SK-N-MC (cell line): ENCODE data around the gene TTC7B.

ENCODE experiments used
- DNase-seq: peaks from one replicate; pipeline ENCODE4 v3.0.0-alpha.2; 2011; ENCODE audit warnings: low read depth, low spot score
- H3K27ac ChIP-seq: fragments of 200-600 bp; sonication (generic); 2 replicates; pipeline ENCODE4 v1.5.1; 2016; ENCODE audit warnings: mixed run types
- H3K36me3 ChIP-seq: fragments of 200-600 bp; sonication (generic); 2 replicates; pipeline ENCODE4 v1.6.1; 2017; ENCODE audit warnings: antibody characterized with exemption, low read length, mixed read lengths; ENCODE audit not compliant: insufficient read depth
- H3K4me3 ChIP-seq: fragments of 200-600 bp; sonication (generic); 2 replicates; pipeline ENCODE4 v1.5.1; 2016
- H3K9ac ChIP-seq: fragments of 200-600 bp; sonication (generic); 2 replicates; pipeline ENCODE4 v1.8.0; 2017; ENCODE audit warnings: mixed run types, mixed read lengths; ENCODE audit not compliant: insufficient read length
- H3K9me3 ChIP-seq: fragments of 200-600 bp; sonication (generic); 2 replicates; pipeline ENCODE4 v1.6.1; 2017; ENCODE audit warnings: low read depth, mild to moderate bottlenecking, antibody characterized with exemption, low read length, moderate library complexity, mixed read lengths
- EZH2 ChIP-seq: fragments of 200-600 bp; sonication (generic); IDR thresholded peaks from one replicate; pipeline ENCODE4 v1.6.1; 2017; ENCODE audit warnings: antibody characterized with exemption
- FOXP2 ChIP-seq: optimal IDR thresholded peaks from 2 replicates; pipeline ENCODE3; 2011; ENCODE audit warnings: mild to moderate bottlenecking, moderate library complexity; ENCODE audit not compliant: insufficient read depth; ENCODE audit errors: extremely low read length, control extremely low read depth
- POLR2AphosphoS5 ChIP-seq: IDR thresholded peaks from 2 replicates; pipeline ENCODE4 v1.6.1; 2012; ENCODE audit warnings: mild to moderate bottlenecking, low read depth, low read length, borderline replicate concordance

Gene TTC7B

DNA sequence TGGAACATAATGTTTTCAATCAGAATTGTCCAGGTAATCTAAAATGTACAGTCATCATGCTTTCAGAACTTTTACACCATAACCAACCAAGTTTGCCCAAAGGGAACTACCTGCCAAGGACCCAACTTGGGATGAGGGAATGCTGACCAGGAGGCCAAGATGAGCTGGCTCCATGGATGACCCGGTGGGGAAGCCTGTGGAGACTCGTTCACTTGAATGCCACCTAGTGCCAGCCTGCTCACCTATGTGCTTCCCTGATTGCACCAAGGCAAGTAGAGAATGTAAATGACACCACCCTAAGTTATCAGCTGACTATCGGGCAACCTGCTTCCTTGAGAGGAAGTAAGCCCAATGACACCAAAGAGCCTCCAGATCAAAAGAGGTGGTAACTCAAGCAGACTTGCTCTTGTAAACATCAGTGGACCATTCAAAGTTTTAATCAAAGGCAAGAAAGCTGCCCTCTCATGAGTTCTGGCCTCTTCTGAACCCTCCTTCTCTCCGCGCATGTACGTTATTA is 137.3 kb downstream of the TTC7B start:
- H3K4me3 ChIP-seq, result no peak overlapping the region
- no peak for DNase-seq
- H3K36me3 ChIP-seq, result no peaks in the 10 kb centered on the region
- H3K9ac ChIP-seq, result no peak overlapping the region
- no peak overlapping the region for H3K27ac ChIP-seq
- H3K9me3 ChIP-seq, result no peaks in the 10 kb centered on the region
- no peak for TF ChIP-seq POLR2AphosphoS5

GRCh38 chr14:90678420-90678819 is 137.8 kb downstream of the TTC7B start:
- no peak overlapping the region for H3K27ac ChIP-seq
- no peak overlapping the region for H3K4me3 ChIP-seq
- no peaks in the 10 kb centered on the region for H3K36me3 ChIP-seq
- H3K9ac ChIP-seq, result no peak overlapping the region
- DNase-seq, result no peak
- H3K9me3 ChIP-seq, result no peaks in the 10 kb centered on the region
- TF ChIP-seq FOXP2 (no peak), POLR2AphosphoS5 (no peak), EZH2 (no peak)

DNA sequence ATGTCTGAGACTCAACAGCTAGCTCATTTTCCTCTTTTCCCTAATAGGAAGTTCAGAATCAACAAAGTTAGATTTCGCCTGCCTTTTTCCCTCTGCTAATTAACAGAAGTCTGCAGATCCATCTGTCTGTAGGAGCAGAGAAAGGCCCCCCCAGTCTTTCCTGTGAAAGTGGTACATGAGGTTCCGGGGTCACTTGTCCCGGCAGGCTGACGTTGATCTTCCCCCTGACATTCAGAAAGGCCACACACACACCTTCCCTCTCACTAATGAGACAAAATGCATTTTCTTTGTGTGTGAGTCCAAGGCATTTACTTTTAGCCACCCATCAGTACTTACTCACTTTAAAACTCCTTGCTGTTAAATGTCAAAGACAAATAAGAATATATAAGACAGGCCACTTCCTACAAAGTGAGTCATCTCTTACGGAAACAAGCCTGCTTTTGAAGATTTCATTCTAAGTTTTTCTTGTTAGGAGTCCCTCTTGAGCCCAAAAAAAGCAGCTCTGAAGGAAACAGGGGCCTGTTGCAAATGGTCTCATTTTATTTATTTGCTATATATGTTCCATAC is 138.7 kb downstream of the TTC7B start:
- no peaks in the 10 kb centered on the region for H3K9me3 ChIP-seq
- DNase-seq, result no peak
- no peak overlapping the region for H3K4me3 ChIP-seq
- TF ChIP-seq EZH2, result no peak
- TF ChIP-seq POLR2AphosphoS5, result no peak
- no peak for TF ChIP-seq FOXP2
- H3K9ac ChIP-seq, result no peak overlapping the region
- no peaks in the 10 kb centered on the region for H3K36me3 ChIP-seq
- H3K27ac ChIP-seq, result no peak overlapping the region

- Histone ChIP-seq H3K27ac (no peak overlapping the region), H3K9ac (no peak overlapping the region), H3K36me3 (no peaks in the 10 kb centered on the region), H3K4me3 (no peak overlapping the region), H3K9me3 (no peaks in the 10 kb centered on the region)
- TF ChIP-seq EZH2 (no peak), POLR2AphosphoS5 (no peak), FOXP2 (no peak)
- no peak for DNase-seq
Observed at GRCh38 chr14:90676912-90677311, 139.3 kb downstream of the TTC7B start.

DNA sequence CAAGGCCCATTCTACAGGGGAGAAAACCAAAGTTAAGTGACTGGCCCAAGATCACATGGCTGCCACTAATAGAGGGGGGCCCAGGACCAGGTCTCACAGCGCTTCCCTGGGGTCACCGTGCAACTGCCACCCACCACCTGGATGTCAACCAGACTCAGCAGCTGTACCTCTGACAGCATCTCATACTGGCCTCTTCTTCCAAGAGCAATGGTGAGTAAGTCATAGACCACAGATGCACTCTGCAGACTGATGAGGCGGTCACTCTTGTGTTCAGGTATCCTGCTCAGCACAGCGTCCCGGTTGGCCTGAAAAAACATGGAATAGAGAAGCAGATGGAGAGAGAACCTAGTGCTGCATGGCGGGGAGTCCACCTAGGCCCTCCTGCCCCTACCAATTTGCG is 139.9 kb downstream of the TTC7B start:
- H3K9me3 ChIP-seq, result no peaks in the 10 kb centered on the region
- no peak for TF ChIP-seq FOXP2
- no peak overlapping the region for H3K9ac ChIP-seq
- no peak for DNase-seq
- H3K27ac ChIP-seq, result no peak overlapping the region
- H3K36me3 ChIP-seq, result no peaks in the 10 kb centered on the region
- H3K4me3 ChIP-seq, result no peak overlapping the region

DNA sequence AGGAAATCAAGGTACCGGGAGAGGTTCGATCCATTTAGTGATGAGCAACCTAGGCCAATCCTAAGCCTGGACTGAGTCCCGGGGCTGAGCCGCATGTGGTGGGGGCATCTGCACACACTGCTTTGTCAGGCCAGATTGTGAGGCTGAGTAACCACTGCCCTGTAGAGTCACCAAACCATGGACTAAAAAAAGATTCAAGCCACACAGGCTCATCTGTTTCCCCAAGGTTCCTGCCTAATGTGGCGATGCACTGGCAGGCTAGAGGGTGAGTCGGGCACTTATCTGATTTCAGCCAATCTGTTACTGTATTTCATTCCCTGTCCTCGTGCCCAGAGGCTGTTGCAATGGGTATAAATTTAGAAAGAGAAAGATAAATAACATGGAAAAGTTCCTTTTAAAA is 140.8 kb downstream of the TTC7B start:
- no peak overlapping the region for H3K4me3 ChIP-seq
- H3K36me3 ChIP-seq, result no peaks in the 10 kb centered on the region
- H3K9me3 ChIP-seq, result no peaks in the 10 kb centered on the region
- H3K9ac ChIP-seq, result no peak overlapping the region
- TF ChIP-seq EZH2, result no peak
- no peak for TF ChIP-seq POLR2AphosphoS5
- no peak for TF ChIP-seq FOXP2
- no peak overlapping the region for H3K27ac ChIP-seq
- no peak for DNase-seq

- no peak for DNase-seq
- Histone ChIP-seq H3K36me3 (peaks cover 4% of the 10 kb centered on the region; the same call in 1 of the 2 replicates), H3K4me3 (no peak overlapping the region), H3K27ac (no peak overlapping the region), H3K9me3 (no peaks in the 10 kb centered on the region), H3K9ac (no peak overlapping the region)
- TF ChIP-seq FOXP2 (no peak), EZH2 (no peak), POLR2AphosphoS5 (no peak)
Observed at GRCh38 chr14:90674716-90675115, 141.5 kb downstream of the TTC7B start.

DNA sequence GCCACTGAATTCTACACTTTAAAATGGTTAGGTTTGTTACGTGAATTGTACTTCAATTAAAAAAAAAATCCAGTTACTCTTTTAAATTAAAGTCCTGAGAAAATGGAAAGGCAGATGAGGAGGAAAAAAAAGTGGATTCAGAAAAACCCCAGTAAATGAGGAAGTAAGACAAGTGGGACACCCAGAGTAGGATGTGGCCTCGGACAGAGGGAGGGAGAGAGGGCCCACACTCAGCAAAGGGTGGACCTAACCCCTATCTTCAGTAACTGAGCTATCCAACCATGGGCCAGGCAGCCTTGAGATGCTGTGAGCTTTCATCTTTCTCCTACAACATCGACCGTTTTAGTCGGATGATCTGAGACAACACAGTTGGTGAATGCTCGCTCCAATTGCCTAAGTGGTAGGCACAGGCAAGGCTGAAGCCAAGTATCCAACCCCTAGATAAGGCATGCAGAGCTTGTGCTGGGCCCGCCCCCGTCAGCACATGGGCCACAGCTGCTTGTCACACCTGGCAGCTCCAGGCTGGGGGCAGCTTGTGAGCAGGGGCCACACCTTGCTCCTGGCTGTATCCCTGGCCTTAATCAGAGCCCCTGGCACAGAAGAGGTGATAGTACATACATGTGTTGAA is 142.1 kb downstream of the TTC7B start:
- H3K9me3 ChIP-seq, result no peaks in the 10 kb centered on the region
- no peak overlapping the region for H3K4me3 ChIP-seq
- TF ChIP-seq POLR2AphosphoS5 (no peak), FOXP2 (no peak), EZH2 (no peak)
- peaks cover 4% of the 10 kb centered on the region; the same call in 1 of the 2 replicates for H3K36me3 ChIP-seq
- DNase-seq, result no peak
- H3K9ac ChIP-seq, result no peak overlapping the region
- H3K27ac ChIP-seq, result no peak overlapping the region
